Measurements from ENCODE around the gene GRID2.

Gene GRID2

GRCh38 chr4:93403571-93403970 lies 1099.8 kb downstream of the GRID2 start:
- TF ChIP-seq GLIS3 (CRISPR knock-in tag; IDR thresholded peaks at IDR 0.05) (no peak), TSHZ2 (CRISPR knock-in tag; IDR thresholded peaks at IDR 0.05) (no peak), PPARA (CRISPR knock-in tag; IDR thresholded peaks at IDR 0.05; ENCODE audit: borderline replicate concordance) (no peak), BACH2 (CRISPR knock-in tag; IDR thresholded peaks at IDR 0.05; ENCODE audit: borderline replicate concordance) (no peak), ZC3H10 (CRISPR knock-in tag; IDR thresholded peaks at IDR 0.05) (no peak), PATZ1 (CRISPR knock-in tag; IDR thresholded peaks at IDR 0.05; ENCODE audit: borderline replicate concordance) (no peak), ZFP3 (CRISPR knock-in tag; IDR thresholded peaks at IDR 0.05) (no peak), SNAI2 (CRISPR knock-in tag; IDR thresholded peaks at IDR 0.05) (no peak), CSDC2 (CRISPR knock-in tag; IDR thresholded peaks at IDR 0.05) (no peak), OSR1 (CRISPR knock-in tag; IDR thresholded peaks at IDR 0.05) (no peak), ZNF8 (CRISPR knock-in tag; IDR thresholded peaks at IDR 0.05) (no peak), RARB (CRISPR knock-in tag; IDR thresholded peaks at IDR 0.05) (no peak), ARNTL (CRISPR knock-in tag; IDR thresholded peaks at IDR 0.05; ENCODE audit: borderline replicate concordance, low read depth) (no peak), TOX (CRISPR knock-in tag; IDR thresholded peaks at IDR 0.05; ENCODE audit: borderline replicate concordance) (no peak), CREB5 (CRISPR knock-in tag; IDR thresholded peaks at IDR 0.05; ENCODE audit: low read depth) (no peak), ZFP30 (CRISPR knock-in tag; IDR thresholded peaks at IDR 0.05) (no peak), ISL1 (CRISPR knock-in tag; IDR thresholded peaks at IDR 0.05) (no peak), ZNF565 (CRISPR knock-in tag; conservative IDR thresholded peaks at IDR 0.05; ENCODE audit: low read depth) (no peak)
- ATAC-seq = no peak

GRCh38 chr4:93407493-93408275 lies 1103.9 kb downstream of the GRID2 start:
- ATAC-seq = no peak

More at GRCh38 chr4:93407493-93408275, 1103.9 kb downstream of the GRID2 start:
- TF ChIP-seq CREB5 (CRISPR knock-in tag; IDR thresholded peaks at IDR 0.05; ENCODE audit: low read depth) (no peak), ARNTL (CRISPR knock-in tag; IDR thresholded peaks at IDR 0.05; ENCODE audit: borderline replicate concordance, low read depth) (no peak), ISL1 (CRISPR knock-in tag; IDR thresholded peaks at IDR 0.05) (no peak), ZNF565 (CRISPR knock-in tag; conservative IDR thresholded peaks at IDR 0.05; ENCODE audit: low read depth) (no peak), PPARA (CRISPR knock-in tag; IDR thresholded peaks at IDR 0.05; ENCODE audit: borderline replicate concordance) (no peak), BACH2 (CRISPR knock-in tag; IDR thresholded peaks at IDR 0.05; ENCODE audit: borderline replicate concordance) (no peak), GLIS3 (CRISPR knock-in tag; IDR thresholded peaks at IDR 0.05) (no peak), POU6F1 (CRISPR knock-in tag; IDR thresholded peaks at IDR 0.05; ENCODE audit: borderline replicate concordance, low read depth) (no peak), ZNF70 (CRISPR knock-in tag; IDR thresholded peaks at IDR 0.05) (no peak), RARB (CRISPR knock-in tag; IDR thresholded peaks at IDR 0.05) (no peak), OSR1 (CRISPR knock-in tag; IDR thresholded peaks at IDR 0.05) (no peak), ZC3H10 (CRISPR knock-in tag; IDR thresholded peaks at IDR 0.05) (no peak), CSDC2 (CRISPR knock-in tag; IDR thresholded peaks at IDR 0.05) (no peak), ZFP3 (CRISPR knock-in tag; IDR thresholded peaks at IDR 0.05) (no peak), TSHZ2 (CRISPR knock-in tag; IDR thresholded peaks at IDR 0.05) (no peak), CSRNP3 (CRISPR knock-in tag; IDR thresholded peaks at IDR 0.05) (no peak)

All from SK-N-SH treated with all-trans-retinoic acid at 6 μM for 48 hours (cell line).